BE2C (cell line): ENCODE data around the gene ESPNL.

Experiments used
- DNase-seq: peaks from one replicate; pipeline ENCODE4 v3.0.0-alpha.2; 2020
- H3K27me3 ChIP-seq: fragments of 250-450 bp; sonication (Bioruptor Pico); 2 replicates; pipeline ENCODE4 v1.5.1; 2020; ENCODE audit warnings: mild to moderate bottlenecking
- H3K36me3 ChIP-seq: fragments of 250-450 bp; sonication (Bioruptor Pico); 2 replicates; pipeline ENCODE4 v1.5.1; 2020; ENCODE audit warnings: mild to moderate bottlenecking
- H3K4me1 ChIP-seq: fragments of 250-450 bp; sonication (Bioruptor Pico); 2 replicates; pipeline ENCODE4 v1.5.1; 2020
- H3K4me3 ChIP-seq: 2 replicates; pipeline ENCODE4 v1.5.1; 2011; ENCODE audit warnings: low read depth, low read length
- H3K9me3 ChIP-seq: fragments of 250-450 bp; sonication (Bioruptor Pico); 2 replicates; pipeline ENCODE4 v1.5.1; 2020
- CTCF ChIP-seq: IDR thresholded peaks from 2 replicates; pipeline ENCODE4 v1.5.1; 2012; ENCODE audit warnings: mild to moderate bottlenecking, low read depth, low read length

Gene ESPNL

GRCh38 chr2:238182362-238182761 is 82.2 kb downstream of the ESPNL start:
- DNase-seq: no peak
- H3K36me3 ChIP-seq: peaks cover 94% of the 10 kb centered on the region
- no peak for TF ChIP-seq CTCF

More at GRCh38 chr2:238182362-238182761, 82.2 kb downstream of the ESPNL start:
- Histone ChIP-seq H3K4me1 (peaks cover 4% of the 10 kb centered on the region), H3K27me3 (no peaks in the 10 kb centered on the region), H3K4me3 (no peak overlapping the region), H3K9me3 (no peaks in the 10 kb centered on the region)
